Uterus (tissue), 4 donors: ENCODE data around the gene DUSP18. TPM values are rescaled to one million over a fixed set of nuclear protein-coding genes. Genes with fewer than 3 reads are reported as not detected.

Experiments
- DNase-seq, 2 donors: peaks; one replicate each; pipeline ENCODE4 v3.0.0-alpha.2; 2019 to 2020
- H3K27ac ChIP-seq, 2 donors: fragments of 200-600 bp; sonication (generic); 1 replicate in 1 of 2; 2 replicates in 1 of 2; pipeline ENCODE4 v1.5.1; 2016 to 2018
- H3K27me3 ChIP-seq, 2 donors: fragments of 200-600 bp; sonication (generic); one replicate each; pipeline ENCODE4 v1.5.1; 2018 to 2019; ENCODE audit warnings: control low read depth in 1 of 2
- H3K36me3 ChIP-seq, 2 donors: fragments of 200-600 bp; sonication (generic); one replicate each; pipeline ENCODE4 v1.5.1; 2019; ENCODE audit warnings: control low read depth in 1 of 2
- H3K4me1 ChIP-seq, 2 donors: fragments of 200-600 bp; sonication (generic); one replicate each; pipeline ENCODE4 v1.5.1; 2018 to 2019; ENCODE audit warnings: control low read depth in 1 of 2
- H3K4me3 ChIP-seq, 2 donors: fragments of 200-600 bp; sonication (generic); 1 replicate in 1 of 2; 2 replicates in 1 of 2; pipeline ENCODE4 v1.5.1; 2018 to 2019; ENCODE audit warnings: mild to moderate bottlenecking in 1 of 2
- H3K9me3 ChIP-seq, 2 donors: fragments of 200-600 bp; sonication (generic); one replicate each; pipeline ENCODE4 v1.5.1; 2019; ENCODE audit warnings: control low read depth in 1 of 2
- CTCF ChIP-seq, 4 experiments: fragments of 200-600 bp in 2 of 4; fragments of 450-650 bp in 2 of 4; sonication (generic) in 2 of 4; IDR thresholded peaks; one replicate each; pipeline ENCODE4 v1.5.1; 2016 to 2019; ENCODE audit warnings: antibody characterized with exemption in 4 of 4, mild to moderate bottlenecking in 2 of 4, moderate library complexity in 1 of 4
- POLR2A ChIP-seq, 2 donors: fragments of 450-650 bp; IDR thresholded peaks; one replicate each; pipeline ENCODE4 v1.6.1; 2016; ENCODE audit warnings: antibody characterized with exemption in 2 of 2, mild to moderate bottlenecking in 1 of 2, moderate library complexity in 1 of 2
- intact Hi-C: fragments of 100-400 bp; cut with DNase I; formaldehyde crosslinking; loops from one replicate; pipeline ENCODE4 v1.15.1; 2023; ENCODE audit warnings: low total_unique reads
- total RNA-seq, 4 donors: library from RNA; depleted of rRNA in 3 of 4; stranded (reverse); fragments of >200 nt in 3 of 4; gene quantifications; one replicate each; pipeline versions ENCODE4 v1.1.0 to v1.2.4, GENCODE V29; 2014 to 2023
- donor health status: DM: yes; HTN: yes; CAD: no.

Gene DUSP18
- total RNA-seq, 4 donors from 2014 or later: 0.88 to 10.6 (median 9.8) TPM

DNA sequence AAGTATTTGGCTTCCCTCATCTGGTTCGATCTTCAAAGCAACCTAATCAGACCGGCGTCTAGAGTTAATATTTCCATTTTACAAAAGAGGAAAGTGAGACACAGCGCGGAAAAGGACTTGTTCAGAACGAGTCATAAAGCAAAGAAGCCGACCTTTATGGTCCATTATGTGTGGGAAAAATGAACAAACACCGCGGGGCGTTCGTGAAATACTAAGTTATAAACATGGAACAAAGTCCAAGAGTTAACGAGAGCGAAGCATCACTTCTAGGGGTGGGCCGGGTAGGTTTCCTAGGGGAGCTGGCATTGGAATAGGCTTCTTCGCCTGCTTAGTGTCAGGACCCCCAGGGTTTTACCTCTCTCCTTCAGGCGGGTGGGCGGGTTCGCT lies 575 bp downstream of the DUSP18 start:
- Histone ChIP-seq H3K27ac (peak overlapping the region; percentile 15 to 69), H3K4me1 (peaks cover 0 to 5% of the 10 kb centered on the region in 2 donors), H3K4me3 (peak overlapping the region; percentile 67 to 77), H3K27me3 (no peaks in the 10 kb centered on the region), H3K9me3 (no peaks in the 10 kb centered on the region), H3K36me3 (no peaks in the 10 kb centered on the region)
- no peak for DNase-seq
- TF ChIP-seq POLR2A (IDR thresholded peaks at IDR 0.05): no peak
- no peak for TF ChIP-seq CTCF (IDR thresholded peaks at IDR 0.05)
- intact Hi-C loops: no loop called here

- no peak overlapping the region for H3K4me3 ChIP-seq
- no peaks in the 10 kb centered on the region for H3K27me3 ChIP-seq
- TF ChIP-seq CTCF (IDR thresholded peaks at IDR 0.05) (no peak), POLR2A (IDR thresholded peaks at IDR 0.05) (no peak)
- H3K4me1 ChIP-seq: peaks cover 0 to 5% of the 10 kb centered on the region in 2 donors
- H3K9me3 ChIP-seq: no peaks in the 10 kb centered on the region
- DNase-seq: no peak
- intact Hi-C loops: no loop called here
- H3K27ac ChIP-seq: no peak overlapping the region
- no peaks in the 10 kb centered on the region for H3K36me3 ChIP-seq
Observed at GRCh38 chr22:30665786-30666185, 1.9 kb downstream of the DUSP18 start.

GRCh38 chr22:30665266-30665665 lies 2.4 kb downstream of the DUSP18 start:
- Histone ChIP-seq H3K4me1 (peaks cover 0 to 5% of the 10 kb centered on the region in 2 donors), H3K4me3 (no peak overlapping the region), H3K27ac (no peak overlapping the region), H3K9me3 (no peaks in the 10 kb centered on the region), H3K36me3 (no peaks in the 10 kb centered on the region), H3K27me3 (no peaks in the 10 kb centered on the region)
- TF ChIP-seq POLR2A (IDR thresholded peaks at IDR 0.05) (no peak), CTCF (IDR thresholded peaks at IDR 0.05) (no peak)
- intact Hi-C loops: no loop called here
- DNase-seq: no peak

DNA sequence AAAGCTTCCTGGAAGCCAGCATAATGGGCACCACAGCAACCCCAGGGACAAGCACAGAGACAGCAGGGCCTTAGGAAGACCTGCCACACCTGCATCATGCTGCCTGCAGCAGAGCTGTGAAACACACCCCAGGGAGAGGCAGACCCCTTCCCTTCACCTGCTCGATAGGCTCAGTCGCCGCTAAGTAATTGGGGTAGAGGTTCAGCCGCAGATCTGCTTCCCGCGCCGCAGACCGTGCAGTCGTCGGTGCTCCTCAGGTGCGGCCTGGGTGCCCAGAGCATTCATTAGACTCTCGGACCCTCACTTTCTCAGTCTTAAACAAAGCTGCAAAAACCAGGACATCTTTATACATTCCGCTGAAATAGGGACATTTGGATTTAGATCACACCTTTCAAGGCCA lies 2.9 kb downstream of the DUSP18 start:
- H3K27ac ChIP-seq: no peak overlapping the region
- no peaks in the 10 kb centered on the region for H3K9me3 ChIP-seq
- TF ChIP-seq POLR2A (IDR thresholded peaks at IDR 0.05) (no peak), CTCF (IDR thresholded peaks at IDR 0.05) (no peak)
- H3K4me3 ChIP-seq: no peak overlapping the region
- H3K36me3 ChIP-seq: no peaks in the 10 kb centered on the region
- no peak for DNase-seq
- no peaks in the 10 kb centered on the region for H3K27me3 ChIP-seq
- H3K4me1 ChIP-seq: peaks cover 0 to 5% of the 10 kb centered on the region in 2 donors
- intact Hi-C loops: no loop called here

DNA sequence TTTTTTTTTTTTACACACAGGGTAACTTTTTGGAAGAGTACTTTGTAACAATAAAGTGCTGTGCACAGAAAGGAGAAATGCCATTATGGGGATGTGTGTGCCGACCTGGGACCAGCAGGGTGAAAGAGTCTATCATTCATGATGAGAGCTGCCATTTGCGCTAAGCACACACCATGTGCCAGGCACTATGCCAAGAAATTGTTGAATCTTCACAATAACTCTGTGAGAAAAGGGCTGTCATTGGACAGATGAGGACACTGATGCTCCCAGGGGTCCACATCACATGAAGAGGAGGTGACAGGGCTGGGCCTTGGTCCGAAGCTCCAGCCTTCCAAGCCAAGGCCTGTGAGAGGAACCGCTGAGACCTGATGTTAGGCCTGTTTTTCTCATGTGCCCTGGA lies 5.6 kb downstream of the DUSP18 start:
- Histone ChIP-seq H3K4me1 (no peaks in the 10 kb centered on the region), H3K9me3 (no peaks in the 10 kb centered on the region), H3K4me3 (no peak overlapping the region), H3K36me3 (no peaks in the 10 kb centered on the region), H3K27me3 (no peaks in the 10 kb centered on the region), H3K27ac (no peak overlapping the region)
- intact Hi-C loops: no loop called here
- no peak for DNase-seq
- TF ChIP-seq POLR2A (IDR thresholded peaks at IDR 0.05) (no peak), CTCF (IDR thresholded peaks at IDR 0.05) (no peak)
